ENCODE data around the gene MBD2.
"Not testable (repeated sequence)": the region's sequence is repeated elsewhere in the genome, so short reads cannot be mapped to it uniquely, and the experiment has no call there.

Gene MBD2

DNA sequence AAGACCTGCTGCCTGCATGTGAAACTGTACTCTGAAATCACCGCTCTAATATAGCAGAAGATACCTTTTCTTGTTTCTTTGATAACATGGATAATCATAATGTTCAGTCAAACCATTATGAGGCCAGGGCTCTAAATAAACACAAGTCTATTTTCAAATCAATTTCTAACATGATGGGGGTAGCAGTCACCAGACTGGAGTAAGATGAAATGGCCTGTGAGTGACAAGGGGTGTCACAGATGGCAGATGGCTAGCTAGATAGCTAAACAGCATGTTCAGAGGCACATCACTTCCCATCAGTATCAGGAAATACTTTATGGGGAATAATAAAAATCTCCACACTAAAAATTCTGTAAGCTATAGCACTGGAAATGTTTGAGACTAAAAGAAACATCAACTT lies 14.0 kb downstream of the MBD2 start:
- Histone ChIP-seq H2BK15ac (replicated peaks; ENCODE audit: low read depth) (no peak overlapping the region), H3K9ac (ENCODE audit: low read length) (no peak overlapping the region), H3K4me1 (ENCODE audit: control insufficient read depth, low read depth, low read length) (no peaks in the 10 kb centered on the region), H3K79me1 (ENCODE audit: low read length) (peaks cover 14% of the 10 kb centered on the region), H4K5ac (ENCODE audit: low read length) (no peak overlapping the region), H2BK120ac (ENCODE audit: low read depth, low read length) (no peak overlapping the region), H3K4me2 (ENCODE audit: low read length) (no peak overlapping the region), H3K4ac (ENCODE audit: low read depth, low read length) (no peak overlapping the region), H3K36me3 (ENCODE audit: control insufficient read depth, insufficient read depth, low read length) (no peaks in the 10 kb centered on the region), H4K8ac (ENCODE audit: low read depth, low read length) (no peak overlapping the region), H3K27me3 (ENCODE audit: insufficient read depth, low read length, poor library complexity) (no peaks in the 10 kb centered on the region), H3K56ac (ENCODE audit: low read length) (no peak overlapping the region), H2AK5ac (ENCODE audit: low read length) (no peak overlapping the region), H3K23ac (ENCODE audit: low read length) (no peak overlapping the region), H3K4me3 (ENCODE audit: low read length) (no peak overlapping the region), H3K18ac (ENCODE audit: low read length) (no peak overlapping the region), H3K79me2 (ENCODE audit: control insufficient read depth, insufficient read depth, low read length) (peaks cover 44% of the 10 kb centered on the region), H3K27ac (ENCODE audit: low read depth, low read length) (no peak overlapping the region), H2BK5ac (ENCODE audit: low read length) (no peak overlapping the region)
- no CpG with 5 or more reads among the region's 1 CpG for WGBS (ENCODE audit: extremely low coverage, insufficient coverage, low lambda C conversion rate)
- DNase-seq: no peak

DNA sequence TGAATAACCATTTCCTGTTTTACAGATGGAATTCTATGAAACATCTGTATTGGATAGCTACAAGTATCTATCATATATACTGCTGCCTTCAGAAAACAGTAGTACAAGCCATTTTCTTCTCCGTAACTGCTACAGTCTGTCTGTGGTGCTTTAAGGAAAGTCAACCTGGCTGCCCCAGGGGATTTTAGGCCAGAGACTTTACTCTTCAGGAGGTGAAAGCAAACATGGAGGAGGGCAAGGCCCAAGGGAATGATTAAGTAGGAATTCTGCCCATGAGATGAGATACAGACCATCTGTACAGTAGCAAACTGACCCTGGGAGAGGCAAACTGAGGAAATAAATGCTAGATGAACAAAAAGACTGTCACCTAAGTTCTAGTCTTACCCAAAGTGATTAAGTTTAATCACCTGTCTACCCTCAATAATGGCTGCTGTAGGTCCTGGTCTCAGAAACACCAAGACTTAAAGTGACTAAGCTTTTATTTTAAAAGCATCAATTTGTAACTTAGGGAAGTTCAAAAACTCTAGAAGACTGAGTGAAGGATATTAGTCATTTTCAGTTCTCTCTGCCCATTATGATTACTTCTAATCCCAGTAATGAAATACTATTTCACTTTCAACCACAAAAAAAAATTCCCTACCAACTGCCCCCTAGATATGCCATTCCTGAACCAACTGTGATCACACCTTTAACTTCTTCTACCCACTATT lies 14.8 kb downstream of the MBD2 start:
- Histone ChIP-seq H3K36me3 (ENCODE audit: control insufficient read depth, insufficient read depth, low read length) (no peaks in the 10 kb centered on the region), H3K9ac (ENCODE audit: low read length) (no peak overlapping the region), H3K27ac (ENCODE audit: low read depth, low read length) (no peak overlapping the region), H3K79me2 (ENCODE audit: control insufficient read depth, insufficient read depth, low read length) (peaks cover 40% of the 10 kb centered on the region), H3K79me1 (ENCODE audit: low read length) (peaks cover 14% of the 10 kb centered on the region), H3K4me1 (ENCODE audit: control insufficient read depth, low read depth, low read length) (no peaks in the 10 kb centered on the region), H3K4me3 (ENCODE audit: low read length) (no peak overlapping the region), H2AK5ac (ENCODE audit: low read length) (no peak overlapping the region), H2BK5ac (ENCODE audit: low read length) (no peak overlapping the region), H4K8ac (ENCODE audit: low read depth, low read length) (no peak overlapping the region), H3K27me3 (ENCODE audit: insufficient read depth, low read length, poor library complexity) (no peaks in the 10 kb centered on the region), H3K23ac (ENCODE audit: low read length) (no peak overlapping the region), H3K18ac (ENCODE audit: low read length) (no peak overlapping the region), H3K4ac (ENCODE audit: low read depth, low read length) (no peak overlapping the region), H4K5ac (ENCODE audit: low read length) (no peak overlapping the region), H2BK120ac (ENCODE audit: low read depth, low read length) (no peak overlapping the region), H3K4me2 (ENCODE audit: low read length) (no peak overlapping the region), H2BK15ac (replicated peaks; ENCODE audit: low read depth) (no peak overlapping the region), H3K56ac (ENCODE audit: low read length) (no peak overlapping the region)
- no CpG with 5 or more reads among the region's 1 CpG for WGBS (ENCODE audit: extremely low coverage, insufficient coverage, low lambda C conversion rate)
- no peak for DNase-seq

DNA sequence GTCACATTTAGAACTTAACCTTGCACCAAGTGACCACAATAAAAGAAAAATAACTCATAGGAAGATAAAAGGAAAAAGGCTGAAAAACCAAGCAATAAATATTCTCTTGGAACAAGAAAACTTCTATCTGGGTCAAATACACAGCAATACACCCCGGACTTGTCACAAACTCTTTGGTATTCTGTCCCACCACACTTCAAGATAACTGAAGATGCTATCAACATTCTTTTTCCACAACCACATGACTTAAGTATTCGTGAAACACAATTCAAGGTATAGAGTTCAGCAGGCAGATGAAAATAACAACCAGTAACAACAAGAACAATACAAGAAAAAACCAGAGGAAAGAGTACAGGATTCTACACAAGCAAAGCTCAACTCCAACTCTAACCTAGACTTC lies 18.0 kb downstream of the MBD2 start:
- Histone ChIP-seq H2AK5ac (ENCODE audit: low read length) (no peak overlapping the region), H2BK120ac (ENCODE audit: low read depth, low read length) (no peak overlapping the region), H3K18ac (ENCODE audit: low read length) (no peak overlapping the region), H4K8ac (ENCODE audit: low read depth, low read length) (no peak overlapping the region), H3K4me2 (ENCODE audit: low read length) (no peak overlapping the region), H3K4me3 (ENCODE audit: low read length) (no peak overlapping the region), H3K79me1 (ENCODE audit: low read length) (peaks cover 11% of the 10 kb centered on the region), H3K27ac (ENCODE audit: low read depth, low read length) (no peak overlapping the region), H3K36me3 (ENCODE audit: control insufficient read depth, insufficient read depth, low read length) (peaks cover 3% of the 10 kb centered on the region), H3K56ac (ENCODE audit: low read length) (no peak overlapping the region), H3K4me1 (ENCODE audit: control insufficient read depth, low read depth, low read length) (no peaks in the 10 kb centered on the region), H3K27me3 (ENCODE audit: insufficient read depth, low read length, poor library complexity) (no peaks in the 10 kb centered on the region), H3K9ac (ENCODE audit: low read length) (no peak overlapping the region), H3K4ac (ENCODE audit: low read depth, low read length) (no peak overlapping the region), H3K79me2 (ENCODE audit: control insufficient read depth, insufficient read depth, low read length) (peaks cover 23% of the 10 kb centered on the region), H2BK5ac (ENCODE audit: low read length) (no peak overlapping the region), H4K5ac (ENCODE audit: low read length) (no peak overlapping the region), H3K23ac (ENCODE audit: low read length) (no peak overlapping the region), H2BK15ac (replicated peaks; ENCODE audit: low read depth) (no peak overlapping the region)
- DNase-seq: no peak
- no CpG with 5 or more reads among the region's 2 CpGs for WGBS (ENCODE audit: extremely low coverage, insufficient coverage, low lambda C conversion rate)

DNA sequence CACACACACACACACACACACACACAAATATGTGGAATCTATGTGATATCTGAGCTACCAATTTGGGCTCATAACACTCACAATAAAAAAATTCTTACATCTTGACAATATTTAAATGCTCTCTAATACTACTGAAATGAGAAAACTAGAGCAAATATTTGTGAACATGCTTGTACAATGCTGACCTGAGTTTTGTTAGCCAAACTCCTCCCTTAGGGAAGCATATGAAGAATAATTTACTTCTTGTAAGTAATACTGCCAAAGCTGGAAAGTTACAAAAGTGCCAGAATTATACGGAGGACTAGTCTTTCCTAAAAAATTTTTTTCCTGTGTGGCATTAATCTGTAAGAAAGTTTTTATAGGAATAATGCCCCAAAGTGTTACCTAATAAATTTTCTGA lies 18.5 kb downstream of the MBD2 start:
- DNase-seq: no peak
- Histone ChIP-seq H3K27me3 (ENCODE audit: insufficient read depth, low read length, poor library complexity) (no peaks in the 10 kb centered on the region), H4K5ac (ENCODE audit: low read length) (no peak overlapping the region), H3K27ac (ENCODE audit: low read depth, low read length) (no peak overlapping the region), H3K79me1 (ENCODE audit: low read length) (peaks cover 9% of the 10 kb centered on the region), H3K56ac (ENCODE audit: low read length) (no peak overlapping the region), H3K36me3 (ENCODE audit: control insufficient read depth, insufficient read depth, low read length) (peaks cover 3% of the 10 kb centered on the region), H3K23ac (ENCODE audit: low read length) (no peak overlapping the region), H3K18ac (ENCODE audit: low read length) (no peak overlapping the region), H4K8ac (ENCODE audit: low read depth, low read length) (no peak overlapping the region), H3K4ac (ENCODE audit: low read depth, low read length) (no peak overlapping the region), H3K9ac (ENCODE audit: low read length) (no peak overlapping the region), H2BK120ac (ENCODE audit: low read depth, low read length) (no peak overlapping the region), H3K79me2 (ENCODE audit: control insufficient read depth, insufficient read depth, low read length) (peaks cover 20% of the 10 kb centered on the region), H3K4me1 (ENCODE audit: control insufficient read depth, low read depth, low read length) (no peaks in the 10 kb centered on the region), H2BK5ac (ENCODE audit: low read length) (no peak overlapping the region), H2BK15ac (replicated peaks; ENCODE audit: low read depth) (no peak overlapping the region), H3K4me3 (ENCODE audit: low read length) (no peak overlapping the region), H2AK5ac (ENCODE audit: low read length) (no peak overlapping the region), H3K4me2 (ENCODE audit: low read length) (no peak overlapping the region)
- WGBS (ENCODE audit: extremely low coverage, insufficient coverage, low lambda C conversion rate): no CpG with 5 or more reads among the region's 1 CpG

DNA sequence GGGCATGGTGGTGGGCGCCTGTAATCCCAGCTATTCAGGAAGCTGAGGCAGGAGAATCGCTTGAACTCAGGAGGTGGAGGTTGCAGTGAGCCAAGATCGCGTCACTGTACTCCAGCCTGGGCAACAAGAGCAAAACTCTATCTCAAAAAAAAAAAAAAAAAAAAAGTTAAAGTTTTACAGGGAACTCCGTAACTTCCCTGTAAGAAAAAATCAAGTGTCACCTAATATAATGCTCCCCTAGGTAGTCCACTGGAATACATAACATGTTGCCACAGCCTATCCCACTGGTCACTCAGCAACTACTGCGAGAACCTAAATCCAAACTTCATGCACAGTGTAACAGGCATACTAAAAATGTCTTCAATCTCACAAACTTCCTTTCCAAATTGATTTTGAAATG lies 19.0 kb downstream of the MBD2 start:
- H3K36me3 ChIP-seq (ENCODE audit: control insufficient read depth, insufficient read depth, low read length); H3K79me1 ChIP-seq (ENCODE audit: low read length); H3K56ac ChIP-seq (ENCODE audit: low read length); H3K27me3 ChIP-seq (ENCODE audit: insufficient read depth, low read length, poor library complexity); H3K9ac ChIP-seq (ENCODE audit: low read length); H4K8ac ChIP-seq (ENCODE audit: low read depth, low read length); H2BK5ac ChIP-seq (ENCODE audit: low read length); H2BK120ac ChIP-seq (ENCODE audit: low read depth, low read length); H3K23ac ChIP-seq (ENCODE audit: low read length); H3K4me2 ChIP-seq (ENCODE audit: low read length); H2AK5ac ChIP-seq (ENCODE audit: low read length); H3K27ac ChIP-seq (ENCODE audit: low read depth, low read length); H3K18ac ChIP-seq (ENCODE audit: low read length); H3K4me1 ChIP-seq (ENCODE audit: control insufficient read depth, low read depth, low read length); DNase-seq; H3K4ac ChIP-seq (ENCODE audit: low read depth, low read length); H2BK15ac ChIP-seq (replicated peaks; ENCODE audit: low read depth); H3K4me3 ChIP-seq (ENCODE audit: low read length); H4K5ac ChIP-seq (ENCODE audit: low read length): not testable (repeated sequence)
- no CpG with 5 or more reads among the region's 6 CpGs for WGBS (ENCODE audit: extremely low coverage, insufficient coverage, low lambda C conversion rate)
- peaks cover 19% of the 10 kb centered on the region for H3K79me2 ChIP-seq (ENCODE audit: control insufficient read depth, insufficient read depth, low read length)

DNA sequence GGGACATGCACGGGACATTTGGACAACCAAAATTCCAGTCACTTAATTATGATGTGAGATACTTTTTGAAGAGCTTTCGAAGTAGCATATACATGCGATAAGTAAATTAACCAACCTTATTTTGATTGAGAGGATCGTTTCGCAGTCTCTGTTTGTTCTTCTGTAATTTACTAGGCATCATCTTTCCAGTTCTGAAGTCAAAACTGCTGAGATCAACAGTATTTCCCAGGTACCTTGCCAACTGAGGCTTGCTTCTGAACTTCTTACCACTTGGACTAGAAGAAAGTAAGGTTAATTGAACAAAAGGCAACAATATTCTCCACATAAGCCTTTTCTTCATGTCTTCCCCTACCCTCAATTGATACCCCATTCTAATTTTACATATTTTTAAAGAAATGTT lies 19.6 kb downstream of the MBD2 start:
- WGBS (ENCODE audit: extremely low coverage, insufficient coverage, low lambda C conversion rate): no CpG with 5 or more reads among the region's 5 CpGs
- H3K9ac ChIP-seq (ENCODE audit: low read length): no peak overlapping the region
- H3K18ac ChIP-seq (ENCODE audit: low read length): no peak overlapping the region
- H3K79me1 ChIP-seq (ENCODE audit: low read length): peaks cover 9% of the 10 kb centered on the region
- H3K56ac ChIP-seq (ENCODE audit: low read length): no peak overlapping the region
- peaks cover 16% of the 10 kb centered on the region for H3K79me2 ChIP-seq (ENCODE audit: control insufficient read depth, insufficient read depth, low read length)
- no peak for DNase-seq
- no peak overlapping the region for H3K4me2 ChIP-seq (ENCODE audit: low read length)
- H3K4me3 ChIP-seq (ENCODE audit: low read length): no peak overlapping the region
- no peak overlapping the region for H2BK5ac ChIP-seq (ENCODE audit: low read length)
- H3K27ac ChIP-seq (ENCODE audit: low read depth, low read length): no peak overlapping the region
- H3K4ac ChIP-seq (ENCODE audit: low read depth, low read length): no peak overlapping the region
- H3K23ac ChIP-seq (ENCODE audit: low read length): no peak overlapping the region
- no peak overlapping the region for H2BK15ac ChIP-seq (replicated peaks; ENCODE audit: low read depth)
- no peaks in the 10 kb centered on the region for H3K4me1 ChIP-seq (ENCODE audit: control insufficient read depth, low read depth, low read length)
- no peak overlapping the region for H2BK120ac ChIP-seq (ENCODE audit: low read depth, low read length)
- H3K36me3 ChIP-seq (ENCODE audit: control insufficient read depth, insufficient read depth, low read length): peaks cover 3% of the 10 kb centered on the region
- no peak overlapping the region for H4K5ac ChIP-seq (ENCODE audit: low read length)
- no peak overlapping the region for H2AK5ac ChIP-seq (ENCODE audit: low read length)
- H3K27me3 ChIP-seq (ENCODE audit: insufficient read depth, low read length, poor library complexity): no peaks in the 10 kb centered on the region
- no peak overlapping the region for H4K8ac ChIP-seq (ENCODE audit: low read depth, low read length)
